GM19463 (cell line): ENCODE measurements around the gene TANK.
A peak's percentile ranks its signal among the peaks of the same experiment; 100 is the strongest.
"Not testable (repeated sequence)": the region's sequence is repeated elsewhere in the genome, so short reads cannot be mapped to it uniquely, and the experiment has no call there.

Experiments
- ATAC-seq: cut with Tn5 transposase; IDR thresholded peaks from one replicate; pipeline ENCODE4 v1.9.1; 2021; ENCODE audit warnings: mild to moderate bottlenecking, moderate library complexity; ENCODE audit not compliant: unreplicated experiment

The TANK gene

GRCh38 chr2:161257123-161257952, 97.1 kb downstream of the TANK start:
- ATAC-seq = no peak

GRCh38 chr2:161265874-161266273, 105.6 kb downstream of the TANK start:
- ATAC-seq = no peak

DNA sequence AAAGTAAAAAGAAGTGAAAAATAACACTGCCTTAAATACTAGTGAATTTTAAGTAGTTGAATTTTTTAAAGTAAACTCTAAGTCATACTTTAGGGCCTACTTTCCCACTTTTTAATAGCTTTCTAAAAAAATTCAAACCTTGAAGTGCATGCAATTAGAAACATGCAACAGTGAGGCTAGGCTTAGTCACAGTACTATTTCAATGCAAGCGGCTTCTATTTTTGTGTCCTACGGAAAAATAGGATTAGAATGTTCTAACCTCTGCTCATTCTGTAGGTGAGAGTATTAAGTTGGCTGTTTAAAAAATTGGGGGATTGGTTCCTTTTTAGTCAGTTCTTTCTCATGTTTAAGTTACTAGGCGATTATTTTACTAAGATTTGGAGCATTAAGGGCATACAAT, 108.9 kb downstream of the TANK start:
- no peak for ATAC-seq

- ATAC-seq = peak; percentile 77
Measured at GRCh38 chr2:161273038-161273760, 113.0 kb downstream of the TANK start.

DNA sequence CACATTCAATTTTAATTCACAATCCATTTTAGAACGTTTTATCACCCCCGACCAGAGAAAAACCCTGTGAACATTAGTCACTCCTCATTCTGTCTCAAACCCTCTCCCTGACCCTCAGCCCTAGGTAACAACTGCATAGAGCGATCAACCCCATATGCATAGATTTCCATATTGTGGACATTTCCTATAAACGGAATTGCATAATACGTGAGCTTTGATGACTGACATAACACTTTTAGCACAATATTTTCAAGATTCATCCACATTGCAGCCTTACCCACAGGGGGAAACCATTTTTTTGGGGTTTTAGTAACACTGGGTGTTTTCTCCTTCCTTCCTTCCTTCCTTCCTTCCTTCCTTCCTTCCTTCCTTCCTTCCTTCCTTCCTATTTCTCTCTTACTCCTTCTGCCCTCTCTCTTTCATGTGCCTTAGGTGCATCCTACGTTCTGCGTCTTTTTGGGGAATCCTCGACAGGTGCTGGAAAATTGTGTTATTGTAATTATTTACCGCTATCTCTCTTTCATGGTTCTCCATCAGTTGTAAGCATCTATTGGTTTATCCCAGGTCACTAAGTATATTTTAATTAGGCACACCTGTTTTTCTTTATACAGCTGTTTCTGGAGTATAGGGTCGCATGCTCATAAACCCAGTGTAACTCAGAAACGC, 118.5 kb downstream of the TANK start:
- not testable (repeated sequence) for ATAC-seq

GRCh38 chr2:161279230-161279815, 119.1 kb downstream of the TANK start:
- ATAC-seq = not testable (repeated sequence)

GRCh38 chr2:161280906-161281323, 120.7 kb downstream of the TANK start:
- ATAC-seq = not testable (repeated sequence)

- ATAC-seq = not testable (repeated sequence)
Measured at GRCh38 chr2:161281615-161282310, 121.5 kb downstream of the TANK start.

DNA sequence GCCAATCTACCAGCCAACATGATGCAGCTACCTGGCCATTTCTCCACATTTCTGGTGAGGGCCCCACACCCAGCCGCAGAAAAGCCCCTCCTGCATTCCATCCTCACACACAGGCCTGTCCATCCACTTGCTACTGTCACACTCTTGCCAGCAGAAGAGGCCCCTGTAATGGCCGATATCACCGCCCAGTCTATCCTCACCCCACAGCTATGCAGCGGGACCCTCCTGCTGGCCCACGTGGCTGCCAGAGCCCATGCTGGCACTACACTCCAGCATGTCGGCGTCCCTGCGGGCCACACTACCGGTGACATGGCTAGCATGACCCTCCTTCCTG, 122.0 kb downstream of the TANK start:
- not testable (repeated sequence) for ATAC-seq

DNA sequence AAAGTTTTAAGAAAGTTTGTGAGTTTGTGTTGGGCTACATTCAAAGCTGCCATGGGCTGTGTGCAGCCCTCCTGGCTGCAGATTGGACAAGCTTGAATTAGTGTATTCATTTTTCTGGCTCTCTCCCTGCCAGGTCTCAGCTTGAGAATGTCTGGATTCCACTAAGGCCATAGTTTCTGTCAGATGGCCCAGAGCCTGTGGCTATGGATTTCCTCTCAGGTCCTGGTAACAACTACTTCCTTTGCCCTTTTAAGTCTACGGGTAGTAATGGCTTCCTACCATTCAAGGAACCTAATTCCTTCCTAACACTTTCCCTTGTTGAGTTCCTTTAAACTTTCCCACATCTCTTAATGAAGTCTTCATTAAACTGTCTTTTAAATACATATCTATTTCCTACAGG, 123.7 kb downstream of the TANK start:
- no peak for ATAC-seq
